ENCODE measurements around the gene FAM98C.

GRCh38 chr19:38367041-38367440 is 35.9 kb upstream of the FAM98C start:
- TF ChIP-seq, protein P1, sequence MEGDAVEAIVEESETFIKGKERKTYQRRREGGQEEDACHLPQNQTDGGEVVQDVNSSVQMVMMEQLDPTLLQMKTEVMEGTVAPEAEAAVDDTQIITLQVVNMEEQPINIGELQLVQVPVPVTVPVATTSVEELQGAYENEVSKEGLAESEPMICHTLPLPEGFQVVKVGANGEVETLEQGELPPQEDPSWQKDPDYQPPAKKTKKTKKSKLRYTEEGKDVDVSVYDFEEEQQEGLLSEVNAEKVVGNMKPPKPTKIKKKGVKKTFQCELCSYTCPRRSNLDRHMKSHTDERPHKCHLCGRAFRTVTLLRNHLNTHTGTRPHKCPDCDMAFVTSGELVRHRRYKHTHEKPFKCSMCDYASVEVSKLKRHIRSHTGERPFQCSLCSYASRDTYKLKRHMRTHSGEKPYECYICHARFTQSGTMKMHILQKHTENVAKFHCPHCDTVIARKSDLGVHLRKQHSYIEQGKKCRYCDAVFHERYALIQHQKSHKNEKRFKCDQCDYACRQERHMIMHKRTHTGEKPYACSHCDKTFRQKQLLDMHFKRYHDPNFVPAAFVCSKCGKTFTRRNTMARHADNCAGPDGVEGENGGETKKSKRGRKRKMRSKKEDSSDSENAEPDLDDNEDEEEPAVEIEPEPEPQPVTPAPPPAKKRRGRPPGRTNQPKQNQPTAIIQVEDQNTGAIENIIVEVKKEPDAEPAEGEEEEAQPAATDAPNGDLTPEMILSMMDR (IDR thresholded peaks at IDR 0.05; ENCODE audit: low read depth, low read length): no peak
- TF ChIP-seq POLR2A (IDR thresholded peaks at IDR 0.05; ENCODE audit: extremely low read depth, insufficient read length): no peak
- TF ChIP-seq, protein P2, sequence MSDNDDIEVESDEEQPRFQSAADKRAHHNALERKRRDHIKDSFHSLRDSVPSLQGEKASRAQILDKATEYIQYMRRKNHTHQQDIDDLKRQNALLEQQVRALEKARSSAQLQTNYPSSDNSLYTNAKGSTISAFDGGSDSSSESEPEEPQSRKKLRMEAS (IDR thresholded peaks at IDR 0.05; ENCODE audit: low read depth, low read length): no peak
